ENCODE measurements around the gene CLMN.

DNA sequence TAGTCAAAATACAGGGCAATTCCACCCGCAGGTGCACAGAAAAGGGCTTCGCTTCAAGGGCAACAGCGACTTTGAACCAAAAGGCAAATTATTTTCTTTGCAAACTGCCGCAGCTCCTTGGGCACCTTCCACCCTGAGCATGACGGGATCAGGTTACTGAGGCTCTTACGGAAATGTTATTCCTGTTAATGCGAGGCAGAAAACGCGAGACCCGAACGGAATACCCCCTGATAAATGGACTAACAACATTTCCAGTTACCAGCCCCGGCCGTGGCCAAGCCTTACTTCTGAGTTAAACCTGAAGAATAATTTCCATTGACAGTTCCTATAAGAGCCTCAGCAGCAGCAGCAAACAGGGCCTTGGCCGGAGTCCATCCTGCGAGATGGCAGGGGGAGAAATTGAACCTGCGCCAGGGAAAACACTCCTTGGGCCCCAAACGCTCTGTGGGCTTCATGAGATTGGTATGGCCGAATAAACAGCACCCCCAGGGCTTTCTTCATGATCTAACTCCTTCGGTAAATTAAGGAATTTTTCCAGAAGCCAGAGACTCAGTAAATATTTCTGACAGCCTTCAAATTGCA lies 92.3 kb downstream of the CLMN start:
- TF ChIP-seq, protein P1, sequence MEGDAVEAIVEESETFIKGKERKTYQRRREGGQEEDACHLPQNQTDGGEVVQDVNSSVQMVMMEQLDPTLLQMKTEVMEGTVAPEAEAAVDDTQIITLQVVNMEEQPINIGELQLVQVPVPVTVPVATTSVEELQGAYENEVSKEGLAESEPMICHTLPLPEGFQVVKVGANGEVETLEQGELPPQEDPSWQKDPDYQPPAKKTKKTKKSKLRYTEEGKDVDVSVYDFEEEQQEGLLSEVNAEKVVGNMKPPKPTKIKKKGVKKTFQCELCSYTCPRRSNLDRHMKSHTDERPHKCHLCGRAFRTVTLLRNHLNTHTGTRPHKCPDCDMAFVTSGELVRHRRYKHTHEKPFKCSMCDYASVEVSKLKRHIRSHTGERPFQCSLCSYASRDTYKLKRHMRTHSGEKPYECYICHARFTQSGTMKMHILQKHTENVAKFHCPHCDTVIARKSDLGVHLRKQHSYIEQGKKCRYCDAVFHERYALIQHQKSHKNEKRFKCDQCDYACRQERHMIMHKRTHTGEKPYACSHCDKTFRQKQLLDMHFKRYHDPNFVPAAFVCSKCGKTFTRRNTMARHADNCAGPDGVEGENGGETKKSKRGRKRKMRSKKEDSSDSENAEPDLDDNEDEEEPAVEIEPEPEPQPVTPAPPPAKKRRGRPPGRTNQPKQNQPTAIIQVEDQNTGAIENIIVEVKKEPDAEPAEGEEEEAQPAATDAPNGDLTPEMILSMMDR (IDR thresholded peaks at IDR 0.05), result no peak
- TF ChIP-seq POLR2AphosphoS5 (IDR thresholded peaks at IDR 0.05; ENCODE audit: insufficient read depth in 1 of 2, low read depth in 1 of 2) (no peak), POLR2A (IDR thresholded peaks at IDR 0.05) (no peak)

Data from vagina (tissue), 2 donors.